Measurements from ENCODE around the gene SPON2.

SPON2 gene

GRCh38 chr4:1214101-1215095 lies 42.0 kb upstream of the SPON2 start:
- peaks cover 6% of the 10 kb centered on the region for H3K4me1 ChIP-seq (ENCODE audit: insufficient read depth, low read length, poor library complexity, severe bottlenecking)
- no peaks in the 10 kb centered on the region for H3K27me3 ChIP-seq (ENCODE audit: insufficient read depth, low read length, poor library complexity, severe bottlenecking)
- H3K79me2 ChIP-seq (ENCODE audit: insufficient read depth, low read length) = peaks cover 13% of the 10 kb centered on the region; the same call in 1 of the 2 replicates
- no peak overlapping the region for H3K9ac ChIP-seq (ENCODE audit: low read depth, low read length, poor library complexity, severe bottlenecking)
- peaks cover 55% of the 10 kb centered on the region; the same call in 1 of the 2 replicates for H3K36me3 ChIP-seq (ENCODE audit: insufficient read depth, low read length)
- peaks cover 10% of the 10 kb centered on the region for H4K20me1 ChIP-seq (ENCODE audit: insufficient read depth, low read length, poor library complexity, severe bottlenecking)
- no peak for TF ChIP-seq CTCF (conservative IDR thresholded peaks at IDR 0.05; ENCODE audit: low read length)
- no peak for TF ChIP-seq EZH2phosphoT487 (IDR thresholded peaks at IDR 0.05; ENCODE audit: borderline replicate concordance)
- no peaks in the 10 kb centered on the region for H3F3A ChIP-seq (ENCODE audit: low read depth)
- H3K4me2 ChIP-seq (ENCODE audit: low read depth, low read length, poor library complexity, severe bottlenecking) = no peak overlapping the region
- H3K9me2 ChIP-seq (replicated peaks; ENCODE audit: low read depth, low read length) = no peaks in the 10 kb centered on the region
- no peaks in the 10 kb centered on the region for H3K9me3 ChIP-seq (ENCODE audit: insufficient read depth, low read depth, low read length)
- H3K4me3 ChIP-seq (ENCODE audit: low read length, poor library complexity, severe bottlenecking) = no peak overlapping the region
- no peak overlapping the region for H2AFZ ChIP-seq (ENCODE audit: low read length)

DNA sequence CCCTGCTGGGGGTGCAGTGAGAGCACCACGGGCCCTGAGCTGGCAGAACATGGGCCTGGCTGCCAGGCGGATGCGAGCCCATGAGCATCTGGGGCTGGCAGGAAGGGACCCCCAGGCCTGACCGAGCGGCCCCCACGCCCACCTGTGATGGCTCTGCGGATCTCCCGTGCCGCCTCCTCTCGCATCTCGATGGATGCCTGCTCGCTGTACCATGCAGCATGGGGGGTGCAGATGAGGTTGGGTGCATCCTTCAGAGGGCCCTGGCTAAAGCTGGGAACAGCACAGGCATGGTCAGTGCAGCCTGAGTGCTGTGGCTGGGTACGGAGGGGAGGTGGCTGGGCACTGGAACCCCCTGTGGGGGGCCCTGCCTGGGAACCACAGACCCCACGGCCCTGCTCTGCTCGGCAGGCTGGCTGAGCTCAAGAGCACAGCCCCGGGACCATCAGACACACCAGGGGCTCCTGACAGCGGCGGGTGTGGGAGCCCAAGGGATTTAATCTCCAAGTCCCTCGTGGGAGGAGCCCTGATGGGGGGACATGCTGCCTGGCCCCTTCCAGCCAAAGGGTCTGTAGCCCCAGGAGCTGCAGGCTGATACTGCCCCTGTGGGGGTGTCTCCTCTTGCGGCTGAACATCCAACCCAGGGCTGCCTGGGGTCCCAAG lies 41.1 kb upstream of the SPON2 start:
- Histone ChIP-seq H3K4me3 (ENCODE audit: low read length, poor library complexity, severe bottlenecking) (no peak overlapping the region), H3K79me2 (ENCODE audit: insufficient read depth, low read length) (peaks cover 11% of the 10 kb centered on the region; the same call in 1 of the 2 replicates), H3K4me2 (ENCODE audit: low read depth, low read length, poor library complexity, severe bottlenecking) (no peak overlapping the region), H3F3A (ENCODE audit: low read depth) (no peaks in the 10 kb centered on the region), H3K4me1 (ENCODE audit: insufficient read depth, low read length, poor library complexity, severe bottlenecking) (peaks cover 5% of the 10 kb centered on the region), H3K36me3 (ENCODE audit: insufficient read depth, low read length) (peaks cover 55% of the 10 kb centered on the region; the same call in 1 of the 2 replicates), H3K9ac (ENCODE audit: low read depth, low read length, poor library complexity, severe bottlenecking) (no peak overlapping the region), H3K9me2 (replicated peaks; ENCODE audit: low read depth, low read length) (no peaks in the 10 kb centered on the region), H3K9me3 (ENCODE audit: insufficient read depth, low read depth, low read length) (no peaks in the 10 kb centered on the region), H4K20me1 (ENCODE audit: insufficient read depth, low read length, poor library complexity, severe bottlenecking) (peaks cover 6% of the 10 kb centered on the region), H3K27me3 (ENCODE audit: insufficient read depth, low read length, poor library complexity, severe bottlenecking) (no peaks in the 10 kb centered on the region), H2AFZ (ENCODE audit: low read length) (no peak overlapping the region)
- TF ChIP-seq EZH2phosphoT487 (IDR thresholded peaks at IDR 0.05; ENCODE audit: borderline replicate concordance) = no peak
- no peak for TF ChIP-seq CTCF (conservative IDR thresholded peaks at IDR 0.05; ENCODE audit: low read length)

DNA sequence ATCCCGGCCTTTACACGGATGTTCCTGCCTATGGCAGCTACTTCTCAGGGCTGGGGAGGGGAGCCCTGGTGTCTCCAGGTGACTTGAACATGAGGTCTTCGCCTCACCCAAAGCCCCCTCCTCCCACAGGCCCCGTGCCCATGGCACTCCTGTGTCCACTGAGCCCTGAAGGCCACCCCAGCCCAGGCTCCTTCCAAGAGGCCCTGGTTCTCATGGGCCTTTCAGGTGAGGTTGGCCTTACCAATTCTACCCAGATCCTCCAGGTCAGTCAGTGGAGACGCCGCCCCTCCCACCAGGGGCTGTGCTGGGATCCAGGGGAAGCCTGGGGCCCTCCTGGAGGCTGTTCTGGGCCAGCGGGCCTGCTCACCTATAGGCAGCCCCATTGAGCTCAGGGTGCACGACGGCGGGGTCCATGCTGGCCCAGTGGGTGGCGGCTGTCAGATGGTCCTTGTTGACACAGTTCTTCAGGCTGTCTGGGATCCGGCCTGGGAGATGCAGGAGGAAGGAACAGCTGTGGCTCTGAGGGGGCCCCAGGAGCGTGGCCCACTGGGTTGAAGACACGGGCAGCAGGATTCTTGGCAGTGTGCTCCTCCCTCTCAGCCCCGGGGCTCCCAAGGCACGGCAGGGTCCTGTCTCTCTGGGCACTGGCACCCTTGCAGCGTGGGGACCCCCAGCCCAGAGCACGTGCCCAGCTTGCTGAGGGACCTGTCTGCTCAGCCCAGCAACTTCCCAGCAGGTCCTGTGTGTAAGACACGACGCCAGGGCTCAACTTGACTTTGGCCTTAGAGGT lies 40.4 kb upstream of the SPON2 start:
- no peak overlapping the region for H3K9ac ChIP-seq (ENCODE audit: low read depth, low read length, poor library complexity, severe bottlenecking)
- peaks cover under 1% of the 10 kb centered on the region for H4K20me1 ChIP-seq (ENCODE audit: insufficient read depth, low read length, poor library complexity, severe bottlenecking)
- H3F3A ChIP-seq (ENCODE audit: low read depth) = no peaks in the 10 kb centered on the region
- no peak for TF ChIP-seq CTCF (conservative IDR thresholded peaks at IDR 0.05; ENCODE audit: low read length)
- no peak for TF ChIP-seq EZH2phosphoT487 (IDR thresholded peaks at IDR 0.05; ENCODE audit: borderline replicate concordance)
- H3K4me3 ChIP-seq (ENCODE audit: low read length, poor library complexity, severe bottlenecking) = no peak overlapping the region
- H3K27me3 ChIP-seq (ENCODE audit: insufficient read depth, low read length, poor library complexity, severe bottlenecking) = no peaks in the 10 kb centered on the region
- H3K79me2 ChIP-seq (ENCODE audit: insufficient read depth, low read length) = peaks cover 8% of the 10 kb centered on the region; the same call in 1 of the 2 replicates
- no peaks in the 10 kb centered on the region for H3K9me3 ChIP-seq (ENCODE audit: insufficient read depth, low read depth, low read length)
- H2AFZ ChIP-seq (ENCODE audit: low read length) = no peak overlapping the region
- peaks cover 4% of the 10 kb centered on the region for H3K4me1 ChIP-seq (ENCODE audit: insufficient read depth, low read length, poor library complexity, severe bottlenecking)
- no peak overlapping the region for H3K4me2 ChIP-seq (ENCODE audit: low read depth, low read length, poor library complexity, severe bottlenecking)
- H3K9me2 ChIP-seq (replicated peaks; ENCODE audit: low read depth, low read length) = no peaks in the 10 kb centered on the region
- H3K36me3 ChIP-seq (ENCODE audit: insufficient read depth, low read length) = peaks cover 55% of the 10 kb centered on the region; the same call in 1 of the 2 replicates
